IPS DF 4.7 (cell line): ENCODE measurements around the gene NEURL1.

Experiments
- DNase-seq: peaks from one replicate; pipeline ENCODE4 v3.0.0-alpha.2; 2013; ENCODE audit warnings: low spot score; ENCODE audit errors: extremely low read depth

Gene NEURL1

GRCh38 chr10:103562383-103562782 is 68.9 kb downstream of the NEURL1 start:
- no peak for DNase-seq

GRCh38 chr10:103563231-103564115 is 70.0 kb downstream of the NEURL1 start:
- no peak for DNase-seq

GRCh38 chr10:103564116-103564501 is 70.6 kb downstream of the NEURL1 start:
- DNase-seq, result no peak

- DNase-seq, result no peak
Observed at GRCh38 chr10:103564776-103565520, 71.4 kb downstream of the NEURL1 start.

DNA sequence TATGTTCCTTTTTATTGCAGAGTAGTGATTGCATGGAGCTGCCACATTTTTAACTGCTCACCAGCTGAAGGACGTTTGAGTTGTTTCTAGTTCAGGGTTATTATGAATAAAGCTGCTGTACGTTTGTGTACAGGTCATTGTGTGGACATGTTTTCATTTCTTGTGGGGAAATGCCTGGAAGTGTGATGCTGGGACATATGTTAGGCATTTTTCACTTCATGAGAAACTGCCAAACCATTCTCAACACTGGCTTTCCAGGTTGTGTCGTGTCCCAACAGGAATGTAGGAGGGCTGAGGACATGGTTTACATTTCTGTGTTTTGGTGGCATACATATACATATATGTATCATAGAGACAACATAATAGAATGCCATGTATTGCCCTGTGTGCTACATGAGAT is 73.0 kb downstream of the NEURL1 start:
- DNase-seq, result no peak

DNA sequence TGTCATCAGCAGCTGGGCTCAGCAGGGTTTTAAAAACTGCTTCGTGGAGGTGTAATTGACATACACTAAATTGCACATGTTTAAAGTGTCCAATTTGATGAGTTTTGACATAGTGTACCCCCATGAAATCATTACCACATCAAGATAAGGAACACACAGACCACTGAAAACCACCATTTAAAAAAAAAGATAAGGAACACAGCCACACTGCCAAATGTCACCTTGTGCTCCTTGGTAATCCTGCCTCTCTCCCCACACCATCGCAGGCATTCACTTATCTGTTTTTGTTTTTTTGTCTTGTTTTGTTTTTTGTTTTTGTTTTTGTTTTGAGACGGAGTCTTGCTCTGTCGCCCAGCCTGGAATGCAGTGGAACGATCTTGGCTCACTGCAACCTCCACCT is 75.0 kb downstream of the NEURL1 start:
- no peak for DNase-seq

- DNase-seq, result no peak
Observed at GRCh38 chr10:103569896-103570295, 76.4 kb downstream of the NEURL1 start.

GRCh38 chr10:103570844-103571655 is 77.5 kb downstream of the NEURL1 start:
- DNase-seq, result no peak

GRCh38 chr10:103571656-103571975 is 78.1 kb downstream of the NEURL1 start:
- no peak for DNase-seq

DNA sequence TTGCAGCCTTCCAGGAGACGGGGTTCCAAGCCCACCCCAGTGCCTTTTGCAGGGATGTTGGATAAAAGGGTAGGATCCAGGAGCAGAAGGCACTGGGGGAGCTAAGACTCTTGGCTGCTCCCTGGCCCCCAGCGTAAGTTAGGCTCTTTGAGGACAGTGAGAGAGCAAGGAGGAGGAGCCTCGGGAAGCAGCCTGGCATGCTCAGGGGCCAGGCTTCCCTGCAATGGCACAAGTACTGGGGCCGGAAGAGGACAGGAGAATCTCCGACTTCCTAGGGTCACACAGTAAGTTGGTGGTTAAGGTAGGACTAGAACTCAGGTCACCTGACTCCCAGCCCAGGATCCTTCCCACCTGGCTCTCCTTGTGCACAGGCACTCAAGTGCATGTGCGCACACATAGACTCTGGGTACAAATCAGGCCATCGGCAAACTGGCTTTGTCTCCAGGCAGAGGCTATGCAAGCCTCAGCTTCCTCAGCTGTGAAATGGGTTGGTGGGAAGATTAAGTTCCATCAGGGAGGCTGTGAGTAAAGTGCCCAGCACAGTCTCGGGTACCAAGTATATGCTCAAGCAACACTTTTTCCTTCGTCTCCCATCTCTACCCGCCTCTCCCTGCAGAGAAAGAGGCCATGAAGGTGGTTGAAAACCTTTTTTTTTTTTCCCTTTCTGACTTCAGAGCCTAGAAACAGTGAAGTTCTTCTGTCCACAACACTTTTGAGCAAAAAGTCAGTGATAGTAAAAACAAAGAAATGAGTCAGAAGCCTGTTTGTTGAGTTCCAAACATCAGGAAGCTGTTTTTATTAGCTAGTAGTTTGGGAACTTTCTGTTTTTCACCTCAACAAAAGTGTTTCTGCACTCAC is 79.1 kb downstream of the NEURL1 start:
- no peak for DNase-seq

DNA sequence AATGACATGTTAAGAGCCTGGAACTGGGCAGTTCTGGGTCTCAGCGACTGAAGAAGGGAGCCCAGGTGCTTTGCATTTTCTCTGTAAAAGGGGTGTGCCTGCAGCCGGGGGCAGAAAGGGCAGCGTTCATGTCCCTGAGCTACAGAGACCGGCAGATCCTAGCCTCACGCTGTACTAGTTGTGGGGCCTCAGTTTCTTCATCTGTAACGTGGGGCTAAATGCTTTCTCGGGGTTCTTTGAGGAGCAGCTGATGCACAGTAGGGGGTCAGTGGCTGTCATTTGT is 79.6 kb downstream of the NEURL1 start:
- no peak for DNase-seq

DNA sequence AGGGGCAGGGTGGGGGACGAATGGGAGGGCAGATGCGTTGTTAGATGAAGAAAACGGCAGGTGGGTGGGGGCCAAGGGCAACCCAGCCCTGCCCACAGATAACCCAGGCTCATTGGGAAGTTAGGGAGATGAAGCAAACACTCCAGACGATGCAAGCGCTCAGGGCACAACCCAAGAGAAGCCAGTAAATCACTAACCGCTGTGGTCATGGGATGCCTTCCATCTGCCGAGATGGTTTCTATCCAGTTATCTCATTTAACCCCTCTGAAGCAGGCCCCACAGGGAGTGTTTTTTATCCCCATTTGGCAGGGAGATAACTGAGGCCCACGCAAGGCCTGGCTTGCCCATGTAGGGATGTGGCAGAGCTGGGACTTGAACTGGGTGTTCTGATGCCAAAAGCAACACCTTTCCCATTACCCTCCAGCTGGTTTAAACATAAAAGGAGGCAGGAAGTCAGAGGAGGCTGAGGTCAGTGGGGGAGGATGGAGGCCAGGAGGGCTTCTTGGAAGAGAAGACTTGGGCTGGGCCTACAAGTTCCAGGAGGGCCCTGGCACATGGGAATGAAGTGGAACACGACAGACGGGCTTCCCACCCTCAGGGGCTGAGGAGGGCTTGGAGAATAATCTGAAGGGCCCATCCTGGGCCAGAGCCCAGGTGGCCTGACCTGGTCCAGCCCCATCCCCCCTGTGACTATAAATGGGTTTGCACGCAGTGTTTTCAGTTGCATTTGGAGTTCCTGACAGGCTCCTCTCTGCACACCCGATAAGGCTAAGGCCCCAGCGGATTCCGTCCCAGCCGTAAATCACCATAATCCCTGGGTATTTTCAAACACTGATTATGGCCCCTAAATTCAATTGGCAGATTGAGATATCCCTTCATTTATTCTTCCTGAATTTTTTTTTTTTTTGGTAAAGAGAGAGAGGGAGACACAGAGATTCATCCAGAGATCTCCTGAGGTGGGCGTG is 80.9 kb downstream of the NEURL1 start:
- DNase-seq, result no peak

- no peak for DNase-seq
Observed at GRCh38 chr10:103575416-103576075, 82.0 kb downstream of the NEURL1 start.

DNA sequence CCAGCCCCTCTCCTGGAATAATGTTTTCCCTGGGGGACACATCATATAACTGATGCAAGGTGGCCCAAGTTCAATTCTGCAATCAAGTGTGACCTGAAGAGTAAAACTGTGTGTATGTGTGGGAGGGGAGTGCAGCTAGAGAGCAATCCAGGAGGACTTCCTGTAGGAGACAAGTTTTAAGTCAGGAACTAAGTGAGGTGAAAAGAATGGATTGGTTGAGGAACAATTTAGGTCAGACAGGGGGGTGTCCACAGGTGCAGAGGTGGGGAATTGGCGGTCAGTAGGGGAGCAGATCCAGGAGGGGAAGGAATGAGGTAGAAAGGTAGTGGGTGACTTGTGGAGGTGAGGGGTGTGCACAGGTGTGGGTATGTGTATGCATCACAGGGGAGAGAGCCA is 82.6 kb downstream of the NEURL1 start:
- no peak for DNase-seq

DNA sequence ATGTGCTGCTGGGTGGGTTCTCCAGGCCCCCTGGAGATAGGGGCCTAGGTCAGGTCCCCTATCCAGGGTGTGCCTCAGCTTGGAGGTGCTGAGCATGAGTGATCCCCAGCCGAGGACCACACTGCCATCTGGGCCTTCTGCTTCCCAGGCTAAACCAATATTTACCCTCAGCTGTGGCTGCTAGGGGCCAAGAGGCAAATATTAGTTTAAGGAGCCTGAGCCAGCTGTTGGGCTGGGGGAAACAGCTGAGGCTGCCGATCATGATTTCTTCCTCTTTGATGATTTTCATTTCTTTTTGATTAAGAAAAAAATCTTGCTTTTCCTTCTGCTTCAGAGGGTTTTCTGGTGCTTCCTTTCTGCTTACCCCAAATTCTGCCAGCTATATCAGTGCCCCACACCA is 83.4 kb downstream of the NEURL1 start:
- no peak for DNase-seq

DNA sequence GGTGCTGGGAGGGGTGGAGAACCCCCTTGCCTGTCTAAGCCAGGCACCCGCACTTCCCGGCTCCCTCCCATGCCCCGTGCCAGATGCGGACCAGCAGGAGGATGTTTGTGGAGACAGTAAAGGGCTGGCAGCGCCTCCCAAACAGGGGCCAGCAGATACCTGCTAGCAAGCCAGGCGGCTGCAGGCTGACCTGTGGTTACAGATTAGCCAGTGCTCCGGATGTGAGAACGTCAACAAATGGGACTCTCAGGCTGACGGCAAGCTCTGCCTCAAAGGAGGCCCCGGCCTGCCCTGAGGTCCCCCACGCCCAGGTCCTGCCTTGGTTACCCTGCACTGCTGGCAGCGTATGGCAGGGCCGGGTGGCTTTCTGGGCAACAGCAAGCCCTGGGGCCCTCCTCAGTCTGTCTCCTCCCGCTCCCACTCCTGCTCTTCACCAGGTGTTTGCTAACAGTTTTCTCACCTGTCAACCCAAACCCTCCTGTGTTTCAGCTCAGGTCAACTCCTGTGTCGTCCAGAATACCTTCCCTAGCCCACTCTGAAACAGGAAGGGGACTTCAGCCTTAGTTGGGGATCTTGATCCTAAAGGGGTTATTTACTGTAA is 85.4 kb downstream of the NEURL1 start:
- DNase-seq, result no peak

GRCh38 chr10:103580011-103580410 is 86.5 kb downstream of the NEURL1 start:
- DNase-seq, result no peak

DNA sequence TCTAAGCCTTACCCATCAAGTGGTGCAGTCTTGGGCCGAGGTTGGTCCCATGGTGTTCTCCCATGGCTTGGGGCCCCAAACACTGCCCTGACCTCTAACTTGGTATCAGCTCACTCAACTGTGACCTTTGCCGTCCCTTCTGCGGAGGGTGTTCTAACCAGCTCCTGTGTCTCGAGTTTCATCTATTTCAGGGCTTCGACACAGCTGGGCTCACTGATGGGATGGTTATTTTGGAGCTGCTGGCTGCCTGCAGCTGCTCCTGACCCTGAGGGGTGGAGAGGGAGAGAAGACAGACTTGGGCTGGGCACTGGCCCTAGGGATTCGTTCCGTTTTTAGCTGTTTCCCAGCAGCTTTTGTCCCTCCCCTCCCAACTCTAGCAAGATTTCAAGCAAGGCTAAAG is 86.9 kb downstream of the NEURL1 start:
- no peak for DNase-seq

DNA sequence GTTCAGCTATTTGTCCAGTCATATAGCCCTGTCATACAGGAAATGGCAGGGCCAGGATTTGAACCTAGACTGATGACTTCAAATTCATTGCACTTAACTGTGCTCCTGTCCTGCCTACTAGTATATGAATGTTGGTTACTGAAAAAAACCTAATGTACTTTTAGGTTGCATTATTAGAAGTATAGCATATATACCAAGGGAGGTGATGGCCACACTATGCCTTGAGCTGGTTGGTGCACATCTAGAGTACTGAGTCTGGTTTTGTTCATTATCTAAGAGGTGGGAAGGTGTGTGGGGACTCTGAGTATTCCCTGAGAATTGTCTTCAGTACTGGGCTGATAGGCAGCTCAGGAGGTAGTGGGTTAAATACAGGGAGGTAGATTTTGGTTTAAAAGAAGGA is 88.0 kb downstream of the NEURL1 start:
- no peak for DNase-seq
